ENCODE results near the gene RCBTB2. TPM values are rescaled to one million over a fixed set of nuclear protein-coding genes. Genes with fewer than 3 reads are reported as not detected.

The RCBTB2 gene
- total RNA-seq, 1 donor from 2014 or later = 15.3 TPM

- DNase-seq (ENCODE audit: low read depth in 2 of 2) = peak in 1 of 2 donors; percentile 40
Observed at GRCh38 chr13:48531416-48532255, 1.2 kb downstream of the RCBTB2 start.

- no peak for DNase-seq (ENCODE audit: low read depth in 2 of 2)
Observed at GRCh38 chr13:48530833-48531232, 2.0 kb downstream of the RCBTB2 start.

GRCh38 chr13:48528720-48529119 is 4.2 kb downstream of the RCBTB2 start:
- no peak for DNase-seq (ENCODE audit: low read depth in 2 of 2)

GRCh38 chr13:48527955-48528354 is 4.9 kb downstream of the RCBTB2 start:
- DNase-seq (ENCODE audit: low read depth in 2 of 2) = no peak

- no peak for DNase-seq (ENCODE audit: low read depth in 2 of 2)
Observed at GRCh38 chr13:48526286-48526685, 6.6 kb downstream of the RCBTB2 start.

- DNase-seq (ENCODE audit: low read depth in 2 of 2) = no peak
Observed at GRCh38 chr13:48518083-48518482, 14.8 kb downstream of the RCBTB2 start.

GRCh38 chr13:48515732-48516131 is 17.1 kb downstream of the RCBTB2 start:
- no peak for DNase-seq (ENCODE audit: low read depth in 2 of 2)

- no peak for DNase-seq (ENCODE audit: low read depth in 2 of 2)
Observed at GRCh38 chr13:48514793-48515192, 18.1 kb downstream of the RCBTB2 start.

GRCh38 chr13:48511621-48512230 is 21.2 kb downstream of the RCBTB2 start:
- peak in 1 of 2 donors; percentile 18 for DNase-seq (ENCODE audit: low read depth in 2 of 2)

GRCh38 chr13:48510698-48511097 is 22.2 kb downstream of the RCBTB2 start:
- no peak for DNase-seq (ENCODE audit: low read depth in 2 of 2)

GRCh38 chr13:48508011-48508410 is 24.9 kb downstream of the RCBTB2 start:
- DNase-seq (ENCODE audit: low read depth in 2 of 2) = no peak

GRCh38 chr13:48507021-48507420 is 25.9 kb downstream of the RCBTB2 start:
- no peak for DNase-seq (ENCODE audit: low read depth in 2 of 2)

- peak in 1 of 2 donors; percentile 60 for DNase-seq (ENCODE audit: low read depth in 2 of 2)
Observed at GRCh38 chr13:48506092-48506701, 26.7 kb downstream of the RCBTB2 start.

- DNase-seq (ENCODE audit: low read depth in 2 of 2) = peak in 1 of 2 donors; percentile 97
Observed at GRCh38 chr13:48505597-48506091, 27.2 kb downstream of the RCBTB2 start.

- DNase-seq (ENCODE audit: low read depth in 2 of 2) = no peak
Observed at GRCh38 chr13:48505012-48505411, 27.9 kb downstream of the RCBTB2 start.

GRCh38 chr13:48504606-48505005 is 28.3 kb downstream of the RCBTB2 start:
- DNase-seq (ENCODE audit: low read depth in 2 of 2) = no peak

GRCh38 chr13:48502601-48503319 is 30.1 kb downstream of the RCBTB2 start:
- DNase-seq (ENCODE audit: low read depth in 2 of 2) = no peak

- no peak for DNase-seq (ENCODE audit: low read depth in 2 of 2)
Observed at GRCh38 chr13:48501705-48502104, 31.2 kb downstream of the RCBTB2 start.

GRCh38 chr13:48500652-48501197 is 32.2 kb downstream of the RCBTB2 start:
- DNase-seq (ENCODE audit: low read depth in 2 of 2) = no peak

GRCh38 chr13:48497669-48498068 is 35.2 kb downstream of the RCBTB2 start:
- DNase-seq (ENCODE audit: low read depth in 2 of 2) = no peak

All from lung microvascular endothelial cell (primary cell).